HepG2 (cell line): ENCODE measurements around the gene ANKRD52. TPM values are rescaled to one million over a fixed set of nuclear protein-coding genes. Genes with fewer than 3 reads are reported as not detected.
A peak's percentile ranks its signal among the peaks of the same experiment; 100 is the strongest.

Experiments used
- ATF1 ChIP-seq: IDR thresholded peaks from 2 replicates; pipeline ENCODE4 v1.6.1; 2016; ENCODE audit warnings: mild to moderate bottlenecking, control low read depth
- CC2D1A ChIP-seq: sonication (generic); formaldehyde crosslinking; IDR thresholded peaks from 2 replicates; pipeline ENCODE4 v1.8.1; 2023; ENCODE audit warnings: mild to moderate bottlenecking, missing genetic modification reagents
- CREB1 ChIP-seq, 2 experiments: fragments of 450-650 bp in 1 of 2; IDR thresholded peaks; 2 replicates each; pipeline ENCODE4 v1.6.1; 2016 to 2017; ENCODE audit warnings: control low read depth in 1 of 2, mild to moderate bottlenecking in 1 of 2, missing compliant biosample characterization in 1 of 2, missing genetic modification characterization in 1 of 2
- ELF4 ChIP-seq: sonication (generic); formaldehyde crosslinking; IDR thresholded peaks from 2 replicates; pipeline ENCODE4 v1.5.0; 2020; ENCODE audit warnings: missing genetic modification reagents, mild to moderate bottlenecking, moderate library complexity, borderline replicate concordance
- FOXA1 ChIP-seq, 2 experiments: fragments of 450-650 bp in 1 of 2; sonication (generic) in 1 of 2; formaldehyde crosslinking in 1 of 2; IDR thresholded peaks; 2 replicates each; pipeline versions ENCODE4 v1.4.0 to v1.6.1; 2016 to 2020; ENCODE audit warnings: missing genetic modification reagents in 1 of 2
- FOXC1 ChIP-seq: sonication (generic); formaldehyde crosslinking; IDR thresholded peaks from 2 replicates; pipeline ENCODE4 v1.8.0; 2022; ENCODE audit warnings: mild to moderate bottlenecking, missing genetic modification reagents, borderline replicate concordance
- GRHL1 ChIP-seq: sonication (generic); formaldehyde crosslinking; conservative IDR thresholded peaks from 2 replicates; pipeline ENCODE4 v1.8.0; 2022; ENCODE audit warnings: missing genetic modification reagents
- HMG20A ChIP-seq: IDR thresholded peaks from 2 replicates; pipeline ENCODE4 v1.6.1; 2016; ENCODE audit warnings: borderline replicate concordance
- KAT2B ChIP-seq: fragments of 150-350 bp; IDR thresholded peaks from 2 replicates; pipeline ENCODE4 v1.6.1; 2014; ENCODE audit warnings: low read depth, low read length, borderline replicate concordance
- KAT8 ChIP-seq: IDR thresholded peaks from 2 replicates; pipeline ENCODE4 v1.6.1; 2016; ENCODE audit warnings: missing genetic modification reagents, missing compliant biosample characterization
- KLF6 ChIP-seq: IDR thresholded peaks from 2 replicates; pipeline ENCODE4 v1.8.0; 2016; ENCODE audit warnings: missing biosample characterization, missing genetic modification reagents
- MED13 ChIP-seq: sonication (generic); formaldehyde crosslinking; IDR thresholded peaks from 2 replicates; pipeline ENCODE4 v1.5.0; 2020; ENCODE audit warnings: missing genetic modification reagents
- NFE2 ChIP-seq: sonication (generic); formaldehyde crosslinking; IDR thresholded peaks from 2 replicates; pipeline ENCODE4 v1.4.0; 2020; ENCODE audit warnings: missing genetic modification reagents
- SMC3 ChIP-seq: IDR thresholded peaks from 2 replicates; pipeline ENCODE4 v1.6.1; 2011; ENCODE audit warnings: low read length, improper control_type of control experiment
- YEATS2 ChIP-seq: sonication (generic); formaldehyde crosslinking; IDR thresholded peaks from 2 replicates; pipeline ENCODE4 v1.4.0; 2020; ENCODE audit warnings: missing genetic modification reagents, borderline replicate concordance
- ZBTB4 ChIP-seq: sonication (generic); formaldehyde crosslinking; IDR thresholded peaks from 2 replicates; pipeline ENCODE4 v1.4.0; 2020; ENCODE audit warnings: missing genetic modification reagents, mild to moderate bottlenecking, borderline replicate concordance
- ZFP62 ChIP-seq: sonication (generic); formaldehyde crosslinking; IDR thresholded peaks from 2 replicates; pipeline ENCODE4 v1.4.0; 2020; ENCODE audit warnings: missing genetic modification reagents
- ZFP82 ChIP-seq: sonication (generic); formaldehyde crosslinking; IDR thresholded peaks from 2 replicates; pipeline ENCODE4 v1.5.1; 2020; ENCODE audit warnings: mild to moderate bottlenecking, missing genetic modification reagents, borderline replicate concordance
- ZFP91 ChIP-seq: sonication (generic); formaldehyde crosslinking; IDR thresholded peaks from 2 replicates; pipeline ENCODE4 v1.9.0; 2022; ENCODE audit warnings: missing genetic modification reagents, mild to moderate bottlenecking, borderline replicate concordance
- ZKSCAN5 ChIP-seq: sonication (generic); formaldehyde crosslinking; IDR thresholded peaks from 2 replicates; pipeline ENCODE4 v1.5.1; 2020; ENCODE audit warnings: mild to moderate bottlenecking, missing genetic modification reagents
- ZNF160 ChIP-seq: sonication (generic); formaldehyde crosslinking; IDR thresholded peaks from 2 replicates; pipeline ENCODE4 v1.8.0; 2022; ENCODE audit warnings: mild to moderate bottlenecking, inconsistent platforms, missing genetic modification reagents
- ZNF30 ChIP-seq: sonication (generic); formaldehyde crosslinking; IDR thresholded peaks from 2 replicates; pipeline ENCODE4 v1.5.0; 2020; ENCODE audit warnings: mild to moderate bottlenecking, missing genetic modification reagents
- ZNF329 ChIP-seq: sonication (generic); formaldehyde crosslinking; IDR thresholded peaks from 2 replicates; pipeline ENCODE4 v1.9.0; 2021; ENCODE audit warnings: low read depth, mild to moderate bottlenecking, missing genetic modification reagents
- ZNF781 ChIP-seq: sonication (generic); formaldehyde crosslinking; IDR thresholded peaks from 2 replicates; pipeline ENCODE4 v1.5.1; 2020; ENCODE audit warnings: borderline replicate concordance, mild to moderate bottlenecking, missing genetic modification reagents; ENCODE audit errors: not compliant biosample characterization
- ZNF839 ChIP-seq: sonication (generic); formaldehyde crosslinking; IDR thresholded peaks from 2 replicates; pipeline ENCODE4 v1.4.0; 2020; ENCODE audit warnings: missing genetic modification reagents, mild to moderate bottlenecking, borderline replicate concordance
- polyA plus RNA-seq, 8 experiments: library from polyadenylated mRNA; depleted of rRNA in 3 of 8; stranded (reverse) in 7 of 8; unstranded in 1 of 8; fragments of >200 nt; fragmentation: Illumina TruSeq in 4 of 8; extraction: Trizol in 4 of 8; gene quantifications; 2 replicates each; pipeline versions ENCODE4 v1.2.1 to v1.2.3, GENCODE V29; 2011 to 2016; ENCODE audit warnings: low read depth in 4 of 8, missing spikeins in 1 of 8, mixed read lengths in 1 of 8; ENCODE audit not compliant: insufficient read depth in 1 of 8
- total RNA-seq, 5 experiments: library from RNA; depleted of rRNA; stranded (reverse); fragments of >200 nt; fragmentation: Illumina TruSeq; extraction: Trizol; gene quantifications; 2 replicates each; pipeline ENCODE4 v1.2.3, GENCODE V29; 2016; ENCODE audit warnings: low read depth in 1 of 5

ANKRD52 gene
- total and polyA plus RNA-seq, 2 of the 13 experiments (the other 11 are each of a cell fraction or from before 2014, with no cell fraction given), result 7.8 to 9.2 TPM

- TF ChIP-seq KAT8 (CRISPR knock-in tag) (no peak), CREB1 (IDR thresholded peaks at IDR 0.05) (no peak), CREB1 (CRISPR knock-in tag; IDR thresholded peaks at IDR 0.05) (no peak), ZNF160 (CRISPR knock-in tag) (no peak), ZNF30 (no peak), ZNF839 (CRISPR knock-in tag) (no peak), GRHL1 (CRISPR knock-in tag) (no peak), FOXA1 (IDR thresholded peaks at IDR 0.05) (no peak), FOXA1 (CRISPR knock-in tag; IDR thresholded peaks at IDR 0.05) (peak; percentile 65), ZNF329 (CRISPR knock-in tag) (no peak), ATF1 (no peak), HMG20A (CRISPR knock-in tag) (no peak), ZFP91 (peak; percentile 43; the same call in 1 of the 2 replicates), YEATS2 (CRISPR knock-in tag) (no peak), ZBTB4 (CRISPR knock-in tag) (no peak), SMC3 (peak; percentile 78; the same call in 1 of the 2 replicates), ZKSCAN5 (CRISPR knock-in tag) (no peak), ZFP82 (CRISPR knock-in tag) (no peak), KLF6 (CRISPR knock-in tag) (no peak), MED13 (CRISPR knock-in tag) (no peak), ZNF781 (no peak), FOXC1 (CRISPR knock-in tag) (no peak), NFE2 (CRISPR knock-in tag) (no peak), KAT2B (no peak), ZFP62 (no peak), ELF4 (CRISPR knock-in tag) (no peak), CC2D1A (CRISPR knock-in tag) (no peak)
Measured at GRCh38 chr12:56206452-56207166, 51.6 kb downstream of the ANKRD52 start (continued).
